Measurements from ENCODE around the gene KMT2A. TPM values are rescaled to one million over a fixed set of nuclear protein-coding genes. Genes with fewer than 3 reads are reported as not detected.
A peak's percentile ranks its signal among the peaks of the same experiment; 100 is the strongest.

The KMT2A gene
- total and polyA plus RNA-seq, 5 donors from 2014 or later: 12.1 to 179 (median 18.4) TPM

DNA sequence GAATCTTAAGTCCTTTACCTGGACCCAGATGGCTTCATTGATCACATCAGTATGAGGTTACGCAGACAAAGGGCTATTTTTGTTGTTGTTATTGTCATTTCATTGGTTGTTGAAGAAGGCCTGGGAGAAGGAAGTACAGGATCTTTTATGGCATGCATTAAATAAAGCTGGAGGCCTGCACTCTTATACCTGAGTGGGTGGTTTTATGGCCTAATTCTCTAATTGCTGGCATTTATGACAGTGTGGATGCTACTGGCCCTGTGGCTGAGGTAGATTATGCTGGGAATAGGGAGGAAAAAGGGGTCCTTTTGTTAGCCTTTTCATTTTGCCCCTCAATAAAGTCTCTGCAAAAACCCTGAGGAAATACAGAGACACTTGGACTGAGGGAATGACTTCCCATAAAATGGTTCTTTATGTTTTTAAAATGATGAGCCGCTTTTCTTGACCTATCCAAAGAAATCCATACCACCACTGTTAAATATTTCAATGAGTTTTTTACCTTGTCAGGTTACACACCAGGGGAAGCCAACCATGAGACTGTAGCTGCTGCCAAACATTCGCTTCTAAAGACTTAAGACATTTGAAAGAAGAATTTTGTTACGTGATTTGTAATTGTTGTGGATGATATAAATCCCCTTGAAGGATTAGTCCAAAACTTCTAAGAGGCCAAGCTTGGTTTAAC, 6.8 kb downstream of the KMT2A start:
- Mint-ChIP-seq H3K27me3 (no peaks in the 10 kb centered on the region), H3K27ac (peak overlapping the region; percentile 14 to 89 (median 80)), H3K4me3 (peak overlapping the region; percentile 69 to 98 (median 82)), H3K4me1 (peaks cover 73 to 95% (median 88%) of the 10 kb centered on the region in 4 donors), H3K36me3 (peaks cover 39% of the 10 kb centered on the region), H3K9me3 (peaks cover 0 to 2% (median 0%) of the 10 kb centered on the region in 7 donors)
- Histone ChIP-seq H3K4me1 (ENCODE audit: control insufficient read depth, insufficient read depth, low read length, poor library complexity, severe bottlenecking) (peaks cover 90% of the 10 kb centered on the region), H3K27me3 (ENCODE audit: control insufficient read depth, insufficient read depth, low read length) (no peaks in the 10 kb centered on the region), H3K36me3 (ENCODE audit: control insufficient read depth, insufficient read depth, low read length) (peaks cover 27% of the 10 kb centered on the region), H3K4me3 (ENCODE audit: low read depth, low read length) (peak overlapping the region; percentile 93), H3K9me3 (ENCODE audit: control insufficient read depth in 2 of 2, low read length in 2 of 2) (no peaks in the 10 kb centered on the region), H3K27ac (ENCODE audit: insufficient read depth, low read length, poor library complexity, severe bottlenecking) (peak overlapping the region; percentile 70)
- no peak for ATAC-seq (ENCODE audit: low read depth in 2 of 2)
- DNase-seq: no peak

DNA sequence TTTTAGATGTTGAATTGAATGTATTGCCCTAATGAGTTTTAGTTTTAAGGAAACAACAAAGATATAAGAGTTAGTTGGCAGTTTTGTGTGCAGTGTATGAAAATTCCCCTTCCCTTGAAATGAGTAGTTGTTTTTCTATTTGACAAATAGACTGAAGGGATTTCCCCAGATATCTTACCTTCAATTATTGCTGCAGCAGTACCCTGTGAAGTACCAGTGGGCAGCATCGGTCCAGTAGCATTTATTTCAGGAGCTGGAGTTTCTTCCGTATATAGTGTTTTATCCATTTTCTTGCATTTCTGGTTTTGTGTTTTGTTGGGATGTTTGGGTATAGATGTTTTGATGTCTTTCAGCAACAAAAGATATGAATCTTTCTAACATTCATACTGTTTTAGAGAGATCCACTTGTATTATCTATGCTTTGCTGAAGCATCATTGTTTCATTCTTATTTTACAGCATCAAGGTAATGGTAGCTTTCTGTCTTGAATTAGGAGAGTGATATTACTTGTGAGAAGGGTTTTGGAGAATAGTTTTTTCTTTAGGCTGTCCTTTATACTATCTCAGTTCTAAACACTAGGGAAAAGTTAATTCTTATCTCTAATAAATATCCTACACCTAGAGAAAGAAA, 7.4 kb downstream of the KMT2A start:
- H3K36me3 ChIP-seq (ENCODE audit: control insufficient read depth, insufficient read depth, low read length): peaks cover 33% of the 10 kb centered on the region
- peak overlapping the region; percentile 93 for H3K4me3 ChIP-seq (ENCODE audit: low read depth, low read length)
- H3K4me3 Mint-ChIP-seq: peak overlapping the region; percentile 69 to 98 (median 82)
- H3K27ac Mint-ChIP-seq: peak overlapping the region; percentile 14 to 89 (median 26)
- no peaks in the 10 kb centered on the region for H3K27me3 ChIP-seq (ENCODE audit: control insufficient read depth, insufficient read depth, low read length)
- peak overlapping the region; percentile 70 for H3K27ac ChIP-seq (ENCODE audit: insufficient read depth, low read length, poor library complexity, severe bottlenecking)
- ATAC-seq (ENCODE audit: low read depth in 2 of 2) (peak; percentile 23 to 33), DNase-seq (no peak)
- peaks cover 92% of the 10 kb centered on the region for H3K4me1 ChIP-seq (ENCODE audit: control insufficient read depth, insufficient read depth, low read length, poor library complexity, severe bottlenecking)
- no peaks in the 10 kb centered on the region for H3K9me3 ChIP-seq (ENCODE audit: control insufficient read depth in 2 of 2, low read length in 2 of 2)
- H3K27me3 Mint-ChIP-seq: no peaks in the 10 kb centered on the region
- H3K4me1 Mint-ChIP-seq: peaks cover 79 to 99% (median 91%) of the 10 kb centered on the region in 4 donors
- peaks cover 39% of the 10 kb centered on the region for H3K36me3 Mint-ChIP-seq
- peaks cover 0 to 2% (median 0%) of the 10 kb centered on the region in 7 donors for H3K9me3 Mint-ChIP-seq

DNA sequence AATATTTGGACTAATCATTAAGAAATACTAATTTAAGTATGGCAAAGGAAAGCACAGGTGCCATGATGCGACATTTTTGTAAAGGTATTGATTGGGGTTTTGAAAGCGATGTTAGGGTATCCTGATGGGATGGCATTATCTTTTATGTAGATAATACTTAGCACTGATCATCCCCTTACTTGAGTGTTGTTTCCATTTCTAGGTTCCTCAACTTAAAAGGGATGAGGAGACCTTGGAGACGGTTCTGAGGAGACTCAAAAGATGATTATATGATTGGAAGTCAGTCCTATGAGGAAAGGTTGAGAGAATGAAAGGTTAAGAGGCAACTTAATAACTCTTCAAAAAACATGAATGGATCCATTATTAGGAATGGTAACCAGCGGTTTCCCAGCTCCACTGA, 11.1 kb downstream of the KMT2A start:
- no peaks in the 10 kb centered on the region for H3K27me3 ChIP-seq (ENCODE audit: control insufficient read depth, insufficient read depth, low read length)
- Mint-ChIP-seq H3K4me1 (peaks cover 59 to 86% (median 73%) of the 10 kb centered on the region in 4 donors), H3K9me3 (peaks cover 0 to 2% (median 0%) of the 10 kb centered on the region in 7 donors), H3K4me3 (peak overlapping the region in 2 of 4 donors; percentile 15 to 31), H3K27ac (peak overlapping the region in 2 of 3 donors; percentile 1 to 15), H3K27me3 (no peaks in the 10 kb centered on the region), H3K36me3 (peaks cover 24% of the 10 kb centered on the region)
- H3K36me3 ChIP-seq (ENCODE audit: control insufficient read depth, insufficient read depth, low read length): peaks cover 40% of the 10 kb centered on the region
- no peaks in the 10 kb centered on the region for H3K9me3 ChIP-seq (ENCODE audit: control insufficient read depth in 2 of 2, low read length in 2 of 2)
- DNase-seq: no peak
- peak overlapping the region; percentile 49 for H3K4me3 ChIP-seq (ENCODE audit: low read depth, low read length)
- no peak for ATAC-seq (ENCODE audit: low read depth in 2 of 2)
- peaks cover 55% of the 10 kb centered on the region for H3K4me1 ChIP-seq (ENCODE audit: control insufficient read depth, insufficient read depth, low read length, poor library complexity, severe bottlenecking)
- no peak overlapping the region for H3K27ac ChIP-seq (ENCODE audit: insufficient read depth, low read length, poor library complexity, severe bottlenecking)

DNA sequence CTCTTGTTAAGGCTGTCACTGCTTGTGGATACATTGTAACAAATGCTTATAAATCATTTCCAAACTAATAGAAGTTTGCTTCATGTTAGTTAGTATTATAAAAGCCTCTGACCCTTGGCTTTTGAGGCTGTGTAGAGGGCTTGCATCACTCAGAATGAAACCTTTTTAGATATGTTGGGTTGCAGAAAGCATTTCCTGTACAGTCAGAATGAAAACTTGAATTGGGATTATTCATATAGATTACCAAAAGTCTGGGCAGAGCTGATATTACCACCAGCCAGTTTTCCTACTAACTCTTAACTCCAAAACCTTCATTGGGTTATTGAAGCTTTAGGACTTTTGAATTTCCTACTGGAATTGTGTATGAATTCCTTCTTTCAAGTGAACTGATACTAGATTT, 12.0 kb downstream of the KMT2A start:
- Histone ChIP-seq H3K36me3 (ENCODE audit: control insufficient read depth, insufficient read depth, low read length) (peaks cover 43% of the 10 kb centered on the region), H3K27me3 (ENCODE audit: control insufficient read depth, insufficient read depth, low read length) (no peaks in the 10 kb centered on the region), H3K9me3 (ENCODE audit: control insufficient read depth in 2 of 2, low read length in 2 of 2) (no peaks in the 10 kb centered on the region), H3K4me1 (ENCODE audit: control insufficient read depth, insufficient read depth, low read length, poor library complexity, severe bottlenecking) (peaks cover 46% of the 10 kb centered on the region), H3K27ac (ENCODE audit: insufficient read depth, low read length, poor library complexity, severe bottlenecking) (peak overlapping the region; percentile 16), H3K4me3 (ENCODE audit: low read depth, low read length) (peak overlapping the region; percentile 49)
- H3K9me3 Mint-ChIP-seq: peaks cover 0 to 2% (median 0%) of the 10 kb centered on the region in 7 donors
- DNase-seq (peak in 1 of 3 donors; percentile 43), ATAC-seq (ENCODE audit: low read depth in 2 of 2) (no peak)
- peaks cover 56 to 83% (median 70%) of the 10 kb centered on the region in 4 donors for H3K4me1 Mint-ChIP-seq
- H3K4me3 Mint-ChIP-seq: peak overlapping the region in 2 of 4 donors; percentile 15 to 37
- H3K27me3 Mint-ChIP-seq: no peaks in the 10 kb centered on the region
- H3K36me3 Mint-ChIP-seq: peaks cover 30% of the 10 kb centered on the region
- H3K27ac Mint-ChIP-seq: peak overlapping the region in 2 of 3 donors; percentile 7 to 15

DNA sequence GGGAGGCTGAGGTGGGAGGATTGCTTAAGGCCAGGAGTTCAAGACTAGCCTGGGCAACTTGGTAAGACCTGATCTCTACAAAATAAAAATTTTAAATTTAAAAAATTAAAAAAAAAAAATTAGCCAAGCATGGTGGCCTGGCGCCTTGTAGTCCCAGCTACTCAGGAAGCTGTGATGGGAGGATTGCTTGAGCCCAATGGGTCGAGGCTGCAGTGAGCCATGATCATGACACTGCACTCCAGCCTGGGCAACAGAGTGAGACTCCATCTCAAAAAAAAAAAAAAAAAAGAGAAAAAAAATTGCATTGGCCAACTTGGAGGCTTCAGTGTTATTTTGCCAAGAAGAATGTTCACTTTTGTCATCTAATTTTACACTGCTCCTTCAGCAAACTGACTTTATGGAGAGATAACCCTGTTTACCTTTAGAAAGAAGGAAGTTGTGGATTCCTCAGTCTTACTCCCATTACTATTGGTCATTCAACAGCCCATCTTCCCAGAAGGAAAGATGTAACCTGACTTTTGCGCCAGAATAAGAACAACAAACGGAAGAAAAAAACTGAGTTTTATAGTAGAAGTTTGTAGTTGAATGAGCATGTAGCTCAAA, 13.1 kb downstream of the KMT2A start:
- H3K36me3 ChIP-seq (ENCODE audit: control insufficient read depth, insufficient read depth, low read length): peaks cover 46% of the 10 kb centered on the region
- H3K9me3 ChIP-seq (ENCODE audit: control insufficient read depth in 2 of 2, low read length in 2 of 2): no peaks in the 10 kb centered on the region
- H3K27ac ChIP-seq (ENCODE audit: insufficient read depth, low read length, poor library complexity, severe bottlenecking): peak overlapping the region; percentile 34
- DNase-seq: no peak
- Mint-ChIP-seq H3K9me3 (peaks cover 0 to 2% (median 0%) of the 10 kb centered on the region in 7 donors), H3K27ac (peak overlapping the region in 1 of 3 donors; percentile 63), H3K27me3 (no peaks in the 10 kb centered on the region), H3K4me1 (peaks cover 56 to 83% (median 70%) of the 10 kb centered on the region in 4 donors), H3K4me3 (no peak overlapping the region), H3K36me3 (peaks cover 41% of the 10 kb centered on the region)
- no peaks in the 10 kb centered on the region for H3K27me3 ChIP-seq (ENCODE audit: control insufficient read depth, insufficient read depth, low read length)
- peaks cover 41% of the 10 kb centered on the region for H3K4me1 ChIP-seq (ENCODE audit: control insufficient read depth, insufficient read depth, low read length, poor library complexity, severe bottlenecking)
- ATAC-seq (ENCODE audit: low read depth in 2 of 2): no peak
- H3K4me3 ChIP-seq (ENCODE audit: low read depth, low read length): no peak overlapping the region

DNA sequence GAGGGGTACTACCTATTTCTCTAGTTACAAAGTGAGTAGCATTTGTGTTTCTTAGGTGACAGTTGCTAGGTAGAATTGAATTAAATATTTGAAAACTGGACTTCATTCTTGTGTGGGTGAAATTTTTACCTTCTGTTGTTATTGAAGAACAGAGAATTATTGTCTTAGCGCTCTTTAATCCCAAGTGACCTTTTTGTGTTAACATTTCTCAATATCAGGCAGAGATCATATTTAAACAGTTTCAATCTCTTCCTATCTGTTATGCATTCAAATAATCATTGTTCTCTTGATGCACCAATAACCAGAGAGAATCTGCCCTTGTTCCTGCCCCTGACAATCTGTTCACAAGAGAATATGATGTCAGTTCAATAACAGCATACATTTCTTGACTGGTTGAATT, 14.2 kb downstream of the KMT2A start:
- Mint-ChIP-seq H3K27me3 (no peaks in the 10 kb centered on the region), H3K9me3 (peaks cover 0 to 2% (median 0%) of the 10 kb centered on the region in 7 donors), H3K27ac (peak overlapping the region; percentile 69 to 78 (median 73)), H3K4me1 (peaks cover 53 to 81% (median 68%) of the 10 kb centered on the region in 4 donors), H3K4me3 (peak overlapping the region in 1 of 4 donors; percentile 5), H3K36me3 (peaks cover 38% of the 10 kb centered on the region)
- H3K36me3 ChIP-seq (ENCODE audit: control insufficient read depth, insufficient read depth, low read length): peaks cover 43% of the 10 kb centered on the region
- no peak for DNase-seq
- ATAC-seq (ENCODE audit: low read depth in 2 of 2): no peak
- no peak overlapping the region for H3K4me3 ChIP-seq (ENCODE audit: low read depth, low read length)
- H3K27me3 ChIP-seq (ENCODE audit: control insufficient read depth, insufficient read depth, low read length): no peaks in the 10 kb centered on the region
- no peak overlapping the region for H3K27ac ChIP-seq (ENCODE audit: insufficient read depth, low read length, poor library complexity, severe bottlenecking)
- no peaks in the 10 kb centered on the region for H3K9me3 ChIP-seq (ENCODE audit: control insufficient read depth in 2 of 2, low read length in 2 of 2)
- peaks cover 35% of the 10 kb centered on the region for H3K4me1 ChIP-seq (ENCODE audit: control insufficient read depth, insufficient read depth, low read length, poor library complexity, severe bottlenecking)

DNA sequence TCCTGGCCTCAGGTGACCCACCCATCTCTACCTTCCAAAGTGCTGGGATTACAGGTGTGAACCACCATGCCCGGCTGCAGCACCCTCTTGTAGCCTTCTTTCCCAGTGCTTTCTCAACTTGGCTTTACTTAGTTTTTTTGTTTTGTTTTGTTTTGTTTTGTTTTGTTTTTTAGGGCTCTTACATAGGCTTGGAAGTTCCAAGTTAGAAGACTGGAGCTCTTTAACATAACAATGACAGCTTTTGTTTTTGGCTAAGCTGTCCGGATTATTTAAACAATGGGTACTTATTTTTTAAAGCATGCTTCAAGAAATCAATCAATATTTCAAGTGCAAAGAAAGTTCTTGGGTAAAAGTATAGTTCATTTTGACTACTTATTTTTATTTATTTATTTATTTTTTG, 25.9 kb downstream of the KMT2A start:
- H3K9me3 Mint-ChIP-seq: no peaks in the 10 kb centered on the region
- H3K27ac Mint-ChIP-seq: no peak overlapping the region
- H3K4me1 Mint-ChIP-seq: peaks cover 15 to 65% (median 43%) of the 10 kb centered on the region in 4 donors

More for the DNA sequence above, 25.9 kb downstream of the KMT2A start:
- Mint-ChIP-seq H3K4me3 (no peak overlapping the region), H3K27me3 (no peaks in the 10 kb centered on the region), H3K36me3 (peaks cover 4% of the 10 kb centered on the region)
- ATAC-seq (ENCODE audit: low read depth in 2 of 2) (no peak), DNase-seq (no peak)
- no peaks in the 10 kb centered on the region for H3K9me3 ChIP-seq (ENCODE audit: control insufficient read depth in 2 of 2, low read length in 2 of 2)
- peaks cover 20% of the 10 kb centered on the region for H3K4me1 ChIP-seq (ENCODE audit: control insufficient read depth, insufficient read depth, low read length, poor library complexity, severe bottlenecking)
- no peaks in the 10 kb centered on the region for H3K27me3 ChIP-seq (ENCODE audit: control insufficient read depth, insufficient read depth, low read length)
- H3K27ac ChIP-seq (ENCODE audit: insufficient read depth, low read length, poor library complexity, severe bottlenecking): no peak overlapping the region
- H3K4me3 ChIP-seq (ENCODE audit: low read depth, low read length): no peak overlapping the region
- peaks cover 5% of the 10 kb centered on the region for H3K36me3 ChIP-seq (ENCODE audit: control insufficient read depth, insufficient read depth, low read length)
